ENCODE data around the gene CEP164. TPM values are rescaled to one million over a fixed set of nuclear protein-coding genes. Genes with fewer than 3 reads are reported as not detected.
"Not testable (repeated sequence)": the region's sequence is repeated elsewhere in the genome, so short reads cannot be mapped to it uniquely, and the experiment has no call there.

CEP164 gene
- polyA plus RNA-seq, 5 donors = 30.9 to 37.3 (median 32.9) TPM

- DNase-seq = no peak
Measured at GRCh38 chr11:117303101-117303500, 24.6 kb upstream of the CEP164 start.

GRCh38 chr11:117303646-117304315, 23.9 kb upstream of the CEP164 start:
- DNase-seq = no peak

DNA sequence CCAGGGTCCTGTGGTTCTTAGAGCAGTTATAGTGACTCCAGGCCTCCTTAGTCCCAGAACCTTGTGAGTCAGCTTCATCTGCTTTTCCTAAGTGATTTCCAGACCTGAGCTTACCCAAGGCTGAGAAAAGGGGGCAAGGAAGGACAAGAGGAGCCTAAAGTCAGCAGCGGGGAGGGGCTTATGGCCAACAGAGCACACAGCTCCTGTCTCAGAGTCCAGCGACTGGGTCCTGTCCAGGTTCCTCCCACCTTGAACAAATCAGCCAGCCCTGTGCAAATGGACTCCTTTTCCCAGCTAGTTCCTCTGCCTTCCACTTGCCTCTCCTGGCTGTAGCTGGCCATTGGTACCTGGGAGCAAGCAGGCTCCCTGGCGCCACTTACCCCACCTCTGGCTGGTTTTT, 22.5 kb upstream of the CEP164 start:
- DNase-seq = no peak

GRCh38 chr11:117309310-117309709, 18.3 kb upstream of the CEP164 start:
- no peak for DNase-seq

GRCh38 chr11:117313091-117313490, 14.6 kb upstream of the CEP164 start:
- no peak for DNase-seq

- no peak for DNase-seq
Measured at GRCh38 chr11:117313828-117314768, 13.6 kb upstream of the CEP164 start.

DNA sequence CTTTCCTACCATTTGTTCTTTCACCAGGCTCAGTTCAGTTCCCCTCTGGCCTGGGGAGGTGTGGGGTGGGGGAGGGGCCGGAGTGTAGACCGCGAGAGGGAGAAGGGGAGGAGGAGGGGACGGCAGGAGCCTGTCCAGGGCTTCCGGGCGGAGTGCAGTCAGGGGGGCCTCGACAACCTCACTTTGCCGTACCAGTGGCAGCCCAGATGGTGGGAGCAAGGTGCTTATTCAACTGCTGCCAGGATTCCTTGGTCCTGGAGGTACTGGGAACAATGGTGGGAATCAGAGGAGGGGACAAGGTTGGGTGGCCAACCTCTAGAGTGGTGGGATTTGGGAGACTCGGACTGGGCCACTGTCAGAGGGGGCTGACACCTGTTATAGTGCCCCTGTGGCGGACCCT, 12.8 kb upstream of the CEP164 start:
- DNase-seq = no peak

GRCh38 chr11:117315285-117316196, 12.1 kb upstream of the CEP164 start:
- peak in 1 of 2 donors; percentile 18 for DNase-seq

GRCh38 chr11:117316197-117316961, 11.3 kb upstream of the CEP164 start, which contains the start of gene BACE1:
BACE1 (minus strand) TSS chr11:117316256; CDS start chr11:117315795, 461 bp downstream.
- DNase-seq = peak; percentile 78 to 81

DNA sequence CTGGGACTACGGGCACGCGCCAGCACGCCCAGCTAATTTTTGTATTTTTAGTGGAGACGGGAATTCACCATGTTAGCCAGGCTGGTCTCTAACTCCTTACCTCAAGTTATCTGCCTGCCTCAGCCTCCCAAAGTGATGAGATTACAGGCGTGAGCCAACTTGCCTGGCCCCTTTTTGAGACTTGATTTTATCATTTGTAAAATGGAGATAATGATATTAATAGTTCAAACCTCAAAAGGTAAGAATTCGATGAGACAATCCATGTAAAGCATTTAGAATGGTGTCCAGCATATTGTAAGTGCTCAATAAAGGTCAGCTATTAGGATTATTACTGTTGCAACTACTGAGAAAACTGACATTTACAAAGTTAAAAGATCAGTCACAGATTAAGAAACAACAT, 8.9 kb upstream of the CEP164 start:
- DNase-seq = no peak

- DNase-seq = no peak
Measured at GRCh38 chr11:117319214-117319840, 8.3 kb upstream of the CEP164 start.

DNA sequence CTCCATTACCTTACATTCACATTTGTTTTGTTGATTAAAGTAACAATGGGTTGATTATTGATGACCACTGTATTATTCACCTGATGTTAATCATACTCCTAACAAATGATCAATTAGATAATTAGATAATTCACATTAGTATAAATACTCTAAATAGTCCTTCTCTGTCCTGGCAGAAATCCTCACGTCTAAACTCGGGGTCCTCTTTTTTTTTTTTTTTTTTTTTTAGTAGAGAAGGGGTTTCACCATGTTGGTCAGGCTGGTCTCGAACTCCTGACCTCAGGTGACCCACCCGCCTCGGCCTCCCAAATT, 443 bp upstream of the CEP164 start:
- not testable (repeated sequence) for DNase-seq

GRCh38 chr11:117328375-117329010, 839 bp downstream of the CEP164 start:
- no peak for DNase-seq

DNA sequence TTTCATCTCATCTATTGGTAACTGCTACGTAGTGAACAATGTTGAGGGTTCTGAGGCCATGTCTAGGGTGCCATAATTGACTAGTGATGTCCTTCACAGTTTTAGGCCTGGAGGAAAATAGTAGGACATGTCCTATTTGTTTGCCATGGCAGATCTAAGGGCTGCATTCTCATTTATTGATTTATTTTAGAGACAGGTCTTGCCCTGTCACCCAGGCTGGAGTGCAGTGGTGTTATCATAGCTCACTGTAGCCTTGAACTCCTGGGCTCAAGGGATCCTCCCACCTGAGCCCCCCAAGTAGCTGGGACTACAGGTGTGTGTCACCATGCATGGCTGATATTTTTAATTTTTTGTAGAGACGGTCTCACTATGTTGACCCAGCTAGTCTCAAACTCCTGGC, 5.2 kb downstream of the CEP164 start:
- no peak for DNase-seq

- no peak for DNase-seq
Measured at GRCh38 chr11:117333917-117334316, 6.3 kb downstream of the CEP164 start.

- no peak for DNase-seq
Measured at GRCh38 chr11:117334896-117335295, 7.2 kb downstream of the CEP164 start.

- DNase-seq = no peak
Measured at GRCh38 chr11:117335399-117335798, 7.7 kb downstream of the CEP164 start.

GRCh38 chr11:117337076-117337475, 9.4 kb downstream of the CEP164 start:
- no peak for DNase-seq

GRCh38 chr11:117345039-117345438, 17.4 kb downstream of the CEP164 start:
- no peak for DNase-seq

- no peak for DNase-seq
Measured at GRCh38 chr11:117354550-117354949, 26.9 kb downstream of the CEP164 start.

Data from right lung (tissue), 5 donors.